Measurements from ENCODE around the gene SH3RF2.

Gene SH3RF2

DNA sequence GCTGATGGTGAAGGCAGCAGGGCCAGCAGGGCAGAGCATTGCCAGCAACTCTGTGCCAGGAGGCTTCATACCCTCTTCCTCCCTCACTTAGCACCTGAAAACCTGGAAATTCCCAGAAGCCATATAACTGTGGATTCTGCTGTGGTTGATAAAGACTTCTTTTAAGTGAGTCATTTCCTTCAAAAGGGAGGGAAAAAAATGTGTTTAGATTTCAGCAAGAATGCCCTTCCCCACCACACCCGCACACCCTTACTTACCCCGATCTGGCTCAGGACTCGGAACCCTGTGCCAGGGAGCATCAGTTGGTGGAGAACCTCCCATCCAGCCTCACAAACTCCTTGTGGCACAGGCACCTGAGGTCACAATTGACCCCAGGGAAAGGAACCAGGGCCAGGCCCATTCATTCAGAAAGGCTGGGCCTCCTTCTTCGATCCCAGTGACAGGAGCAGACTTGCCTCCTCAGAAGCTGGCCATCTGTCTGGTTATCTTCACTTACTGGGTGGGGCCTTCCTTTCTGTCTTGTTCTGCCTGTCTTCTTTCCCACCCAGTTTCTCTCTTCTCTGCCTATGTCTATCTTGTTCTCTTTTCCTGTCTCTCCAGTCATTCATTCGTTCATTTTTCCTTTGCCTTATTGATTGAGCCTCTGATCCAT is 106.4 kb downstream of the SH3RF2 start:
- no peak for DNase-seq (ENCODE audit: low spot score)

GRCh38 chr5:146043722-146044121 is 107.3 kb downstream of the SH3RF2 start:
- DNase-seq (ENCODE audit: low spot score) = no peak

DNA sequence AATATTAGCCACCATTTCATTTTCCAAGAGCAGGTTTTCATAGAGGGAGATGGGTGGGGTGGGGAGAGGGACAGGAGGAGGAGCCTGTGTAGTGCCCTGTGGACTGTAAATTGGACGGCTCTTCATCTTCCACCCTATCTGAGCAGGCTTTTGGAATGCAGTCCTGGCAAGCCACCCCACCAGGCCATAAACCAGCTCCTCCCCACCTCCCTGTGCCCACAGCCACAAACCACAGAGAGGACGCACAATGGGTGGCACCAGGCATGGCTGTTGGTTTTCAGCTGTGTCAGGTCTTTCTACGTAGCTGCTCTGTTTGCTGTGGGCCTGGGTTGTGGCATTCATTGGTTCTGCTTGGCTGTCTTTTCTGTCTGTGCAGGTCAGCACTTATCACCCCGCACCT is 111.0 kb downstream of the SH3RF2 start:
- DNase-seq (ENCODE audit: low spot score) = no peak

- peak; percentile 87 for DNase-seq (ENCODE audit: low spot score)
Measured at GRCh38 chr5:146048994-146049703, 112.8 kb downstream of the SH3RF2 start.

DNA sequence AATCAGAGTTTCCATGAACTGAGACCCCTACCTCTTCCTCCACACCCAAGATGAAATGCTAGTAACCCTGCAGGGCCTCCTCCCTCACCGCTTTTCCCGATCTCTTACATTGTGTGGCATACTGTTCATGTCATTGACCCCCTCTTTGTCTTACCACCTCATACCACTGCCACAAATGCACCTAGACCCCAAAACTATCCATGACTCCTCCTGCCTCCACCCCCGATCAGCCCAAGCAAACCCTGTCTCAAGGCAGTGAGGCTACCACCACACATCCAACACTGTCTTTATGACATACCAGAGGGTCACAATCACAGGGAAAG is 113.3 kb downstream of the SH3RF2 start:
- DNase-seq (ENCODE audit: low spot score) = no peak

- DNase-seq (ENCODE audit: low spot score) = no peak
Measured at GRCh38 chr5:146050086-146050485, 113.7 kb downstream of the SH3RF2 start.

GRCh38 chr5:146051678-146052077 is 115.3 kb downstream of the SH3RF2 start:
- DNase-seq (ENCODE audit: low spot score) = no peak

- DNase-seq (ENCODE audit: low spot score) = peak; percentile 78
Measured at GRCh38 chr5:146052780-146053179, 116.4 kb downstream of the SH3RF2 start.

GRCh38 chr5:146055432-146055831 is 119.1 kb downstream of the SH3RF2 start:
- no peak for DNase-seq (ENCODE audit: low spot score)

GRCh38 chr5:146059460-146060220 is 123.3 kb downstream of the SH3RF2 start:
- no peak for DNase-seq (ENCODE audit: low spot score)

DNA sequence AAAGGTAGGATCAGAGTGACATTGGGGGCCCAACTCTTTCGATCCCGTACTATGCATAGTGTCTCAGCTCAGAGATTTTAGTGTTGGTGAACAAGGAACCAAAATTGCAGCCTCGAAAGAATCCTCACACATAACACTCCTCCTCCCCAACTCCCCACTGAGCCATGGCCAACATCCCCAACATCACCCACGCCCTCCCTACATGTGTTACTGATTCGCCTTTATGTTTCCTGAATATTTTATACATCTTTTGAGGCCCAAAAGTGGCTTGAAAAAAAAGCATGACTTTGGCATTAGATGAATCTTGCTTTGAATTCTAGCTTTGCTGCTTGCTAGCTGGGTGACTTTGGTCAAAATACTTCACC is 123.8 kb downstream of the SH3RF2 start:
- no peak for DNase-seq (ENCODE audit: low spot score)

- no peak for DNase-seq (ENCODE audit: low spot score)
Measured at GRCh38 chr5:146066968-146067367, 130.6 kb downstream of the SH3RF2 start.

GRCh38 chr5:146068206-146068605 is 131.8 kb downstream of the SH3RF2 start:
- no peak for DNase-seq (ENCODE audit: low spot score)

DNA sequence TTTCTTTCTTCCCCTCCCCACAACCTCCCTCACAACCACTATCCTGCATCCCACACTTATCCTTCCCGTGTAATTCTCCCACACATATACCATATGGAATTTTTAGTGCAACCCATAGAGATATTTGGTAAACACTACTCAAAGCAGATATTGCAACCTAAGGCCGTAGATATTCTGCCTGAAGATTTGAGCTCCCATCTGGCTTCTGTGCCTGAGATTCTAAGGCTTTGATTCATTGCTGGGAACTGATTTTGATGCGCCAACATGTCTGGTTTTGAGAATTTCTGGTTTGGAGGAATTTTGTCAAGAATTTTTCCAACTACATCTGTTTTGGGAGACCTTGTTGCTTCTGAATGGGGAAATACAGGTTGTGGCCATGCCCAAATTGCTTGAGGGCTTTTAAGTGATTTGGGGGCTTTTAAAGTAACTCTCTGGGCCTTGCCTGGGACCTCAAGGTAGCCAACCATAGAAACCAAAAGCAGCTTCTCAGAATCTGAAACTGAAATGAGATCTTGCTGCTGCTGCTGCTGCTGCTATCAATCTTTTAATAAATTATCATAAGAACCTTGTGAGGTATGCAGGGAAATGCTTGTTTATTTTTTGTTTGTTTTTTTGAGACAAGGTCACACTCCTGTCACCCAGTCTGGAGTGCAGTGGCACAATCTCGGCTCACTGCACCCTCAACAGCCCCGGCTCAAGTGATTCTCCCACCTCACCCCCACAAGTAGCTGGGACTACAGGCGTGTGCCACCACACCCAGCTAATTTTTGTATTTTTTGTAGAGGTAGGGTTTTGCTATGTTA is 132.8 kb downstream of the SH3RF2 start:
- no peak for DNase-seq (ENCODE audit: low spot score)

DNA sequence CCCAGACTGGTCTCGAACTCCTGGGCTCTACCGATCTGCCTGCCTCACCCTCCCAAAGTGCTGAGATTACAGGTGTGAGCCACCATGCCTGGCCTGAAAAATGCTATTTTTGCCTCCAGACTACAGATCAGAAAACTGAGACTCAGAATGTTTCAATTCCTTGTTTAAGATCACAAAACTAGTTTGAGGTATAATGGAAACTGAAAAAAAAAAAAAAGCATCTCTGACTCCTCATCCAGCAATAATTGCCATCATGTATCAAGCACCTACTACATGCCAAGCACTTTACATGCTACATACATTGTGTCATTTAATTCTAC is 133.4 kb downstream of the SH3RF2 start:
- no peak for DNase-seq (ENCODE audit: low spot score)

DNA sequence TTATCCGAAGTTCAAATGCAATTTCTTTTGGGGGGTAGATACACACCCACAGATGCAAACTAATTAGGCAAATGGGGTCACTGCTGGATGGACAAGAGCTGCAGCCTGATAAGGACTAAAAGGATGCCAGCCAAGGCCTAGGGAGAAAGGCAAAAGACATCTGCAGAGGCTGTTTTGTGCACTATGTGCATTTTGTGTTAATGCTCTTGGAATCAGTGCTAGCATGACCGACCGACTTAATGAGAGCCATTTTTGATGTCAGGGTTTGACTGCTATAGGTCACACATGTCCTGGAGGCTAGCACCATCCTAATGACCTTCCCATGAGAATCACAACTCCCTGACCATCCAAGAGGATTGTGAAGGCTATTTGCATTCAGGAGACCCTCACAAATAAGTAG is 134.4 kb downstream of the SH3RF2 start:
- no peak for DNase-seq (ENCODE audit: low spot score)

- no peak for DNase-seq (ENCODE audit: low spot score)
Measured at GRCh38 chr5:146071171-146071570, 134.8 kb downstream of the SH3RF2 start.

- peak; percentile 35 for DNase-seq (ENCODE audit: low spot score)
Measured at GRCh38 chr5:146072595-146072994, 136.2 kb downstream of the SH3RF2 start.

DNA sequence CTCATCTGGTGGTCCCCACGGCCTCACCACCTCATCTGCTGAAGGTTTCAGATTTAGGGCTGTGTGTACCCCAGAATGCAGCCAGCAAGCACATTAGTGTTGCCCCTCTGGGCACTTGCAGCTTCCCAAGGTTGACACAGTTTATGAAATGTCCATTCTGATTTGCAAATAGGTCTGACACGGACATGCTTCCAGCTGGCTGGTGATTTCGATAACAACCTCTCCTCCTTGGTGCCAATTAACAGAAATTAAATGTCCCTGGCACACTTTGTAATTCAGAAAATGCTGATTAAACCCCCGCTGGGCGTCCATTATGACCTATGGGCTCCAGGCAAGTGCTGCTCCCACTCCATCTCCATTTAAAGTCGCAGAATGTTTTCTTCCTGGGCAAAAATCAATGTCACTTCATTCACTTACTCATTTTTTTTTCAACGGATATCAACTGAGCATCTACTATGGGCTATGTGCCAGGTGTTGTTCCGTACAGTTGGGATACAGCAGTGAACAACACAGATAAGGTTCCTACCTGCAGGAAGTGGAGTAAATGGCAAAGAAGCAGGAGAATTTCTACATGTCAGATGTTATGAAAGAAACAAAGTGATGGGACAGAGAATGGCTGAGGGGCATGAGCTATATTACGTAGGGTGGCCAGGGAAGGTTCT is 137.0 kb downstream of the SH3RF2 start:
- peak; percentile 46 for DNase-seq (ENCODE audit: low spot score)

DNA sequence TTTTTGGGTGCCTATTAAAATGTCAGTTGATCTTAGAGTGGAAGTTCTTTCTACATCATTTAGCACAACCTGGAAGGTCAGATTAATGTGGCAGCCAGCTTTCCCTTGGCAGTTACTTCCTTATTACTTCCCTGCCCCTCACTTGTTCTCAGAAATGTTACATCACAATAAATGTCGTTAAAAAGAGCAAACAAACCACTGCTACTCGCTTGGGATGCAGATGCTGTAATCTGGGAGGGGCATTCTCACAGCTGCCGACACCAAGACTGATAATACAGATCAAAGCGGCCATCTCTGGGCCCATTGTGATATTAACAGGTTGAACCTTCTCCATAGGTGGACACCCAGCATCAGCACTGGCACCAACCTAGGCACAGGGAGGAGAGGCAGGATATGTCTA is 139.7 kb downstream of the SH3RF2 start:
- DNase-seq (ENCODE audit: low spot score) = no peak

- DNase-seq (ENCODE audit: low spot score) = no peak
Measured at GRCh38 chr5:146076455-146076854, 140.1 kb downstream of the SH3RF2 start.

GRCh38 chr5:146078566-146078965 is 142.2 kb downstream of the SH3RF2 start:
- peak; percentile 31 for DNase-seq (ENCODE audit: low spot score)
